PC-3 (cell line): ENCODE data around the gene ATG2A. TPM values are rescaled to one million over a fixed set of nuclear protein-coding genes. Genes with fewer than 3 reads are reported as not detected.

Experiments
- ATAC-seq: fragments of 200-7000 bp; cut with Tn5 transposase; 2 replicates; pipeline ENCODE4 v1.9.1; 2020; ENCODE audit warnings: mild to moderate bottlenecking, moderate library complexity
- BruUV-seq: library from RNA; stranded (reverse); fragments of 400-500 nt; replicated peaks from 2 replicates; lab custom pipeline; 2021; lab: Mats Ljungman, UMichigan
- CTCF ChIA-PET: fragments of 300-600 bp; sonication (Branson Sonifier 250); formaldehyde crosslinking; loops from one replicate; lab custom pipeline; 2022; ENCODE audit warnings: antibody characterized with exemption; lab: Charles Lee
- POLR2A ChIA-PET: fragments of 300-600 bp; sonication (Branson Sonifier 250); formaldehyde crosslinking; loops from one replicate; lab custom pipeline; 2022; ENCODE audit warnings: antibody characterized with exemption; ENCODE audit not compliant: unreplicated experiment; lab: Charles Lee
- DNase-seq: peaks from one replicate; pipeline ENCODE4 v3.0.0-alpha.2; 2015
- H2AFZ ChIP-seq: fragments of 300-600 bp; sonication (generic); 2 replicates; pipeline ENCODE4 v1.6.0; 2016; ENCODE audit warnings: antibody characterized with exemption, low read length
- H3F3A ChIP-seq: fragments of 300-600 bp; sonication (generic); one replicate; pipeline ENCODE4 v1.6.0; 2017; ENCODE audit warnings: antibody characterized with exemption, low read length, control low read depth, mild to moderate bottlenecking; ENCODE audit not compliant: unreplicated experiment
- H3K27ac ChIP-seq: fragments of 300-600 bp; sonication (generic); 2 replicates; pipeline ENCODE4 v1.5.1; 2016; ENCODE audit warnings: mild to moderate bottlenecking, low read length
- H3K27me3 ChIP-seq: fragments of 300-600 bp; sonication (generic); 2 replicates; pipeline ENCODE4 v1.6.1; 2016; ENCODE audit warnings: low read length, mixed read lengths
- H3K36me3 ChIP-seq: fragments of 300-600 bp; sonication (generic); 2 replicates; pipeline ENCODE4 v1.6.1; 2016; ENCODE audit warnings: low read depth, mixed run types, low read length, mixed read lengths
- H3K4me1 ChIP-seq: fragments of 300-600 bp; sonication (generic); 2 replicates; pipeline ENCODE4 v1.5.1; 2016; ENCODE audit warnings: low read length; ENCODE audit not compliant: insufficient read depth
- H3K4me2 ChIP-seq: fragments of 300-600 bp; sonication (generic); 2 replicates; pipeline ENCODE4 v1.6.0; 2016; ENCODE audit warnings: low read length
- H3K4me3 ChIP-seq: fragments of 300-600 bp; sonication (generic); 2 replicates; pipeline ENCODE4 v1.5.1; 2016; ENCODE audit warnings: mild to moderate bottlenecking, low read length, mixed read lengths
- H3K79me2 ChIP-seq: fragments of 300-600 bp; sonication (generic); 2 replicates; pipeline ENCODE4 v1.6.1; 2017; ENCODE audit warnings: low read length, mixed read lengths
- H3K9ac ChIP-seq: fragments of 300-600 bp; sonication (generic); 2 replicates; pipeline ENCODE4 v1.6.0; 2016; ENCODE audit warnings: mild to moderate bottlenecking, low read length
- H3K9me2 ChIP-seq: fragments of 300-600 bp; sonication (generic); replicated peaks from 2 replicates; pipeline ENCODE4 v1.6.1; 2016; ENCODE audit warnings: mixed run types, low read length, mixed read lengths
- H3K9me3 ChIP-seq: fragments of 300-600 bp; sonication (generic); 2 replicates; pipeline ENCODE4 v1.6.1; 2016; ENCODE audit warnings: low read length, mixed read lengths
- H4K20me1 ChIP-seq: fragments of 300-600 bp; sonication (generic); 2 replicates; pipeline ENCODE4 v1.6.1; 2016; ENCODE audit warnings: low read length, mixed read lengths
- EZH2 ChIP-seq: fragments of 300-600 bp; sonication (generic); IDR thresholded peaks from one replicate; pipeline ENCODE4 v1.6.1; 2017; ENCODE audit warnings: antibody characterized with exemption, mild to moderate bottlenecking, low read length; ENCODE audit not compliant: unreplicated experiment
- EZH2phosphoT487 ChIP-seq: fragments of 300-600 bp; sonication (generic); IDR thresholded peaks from 2 replicates; pipeline ENCODE4 v1.6.1; 2018; ENCODE audit warnings: mild to moderate bottlenecking, antibody characterized with exemption, low read length, borderline replicate concordance
- intact Hi-C: fragments of 100-400 bp; cut with micrococcal nuclease; formaldehyde crosslinking; loops from 2 replicates; pipeline ENCODE4 v1.9.0; 2023
- total RNA-seq: library from RNA; depleted of rRNA; stranded (reverse); fragments of >200 nt; gene quantifications from 2 replicates; pipeline ENCODE4 v1.2.3, GENCODE V29; 2014
- TF ChIP-seq, protein P1 (sequence below): fragments of 300-600 bp; sonication (generic); conservative IDR thresholded peaks from 2 replicates; pipeline ENCODE4 v1.5.1; 2017; ENCODE audit warnings: antibody characterized with exemption, low read depth, mild to moderate bottlenecking, low read length

ATG2A gene
- total RNA-seq, 1 experiment from 2014 or later: 45.6 TPM

- H3K9ac ChIP-seq: no peak overlapping the region
- H3K27me3 ChIP-seq: no peaks in the 10 kb centered on the region
- BruUV-seq: no TSS peak
- no peaks in the 10 kb centered on the region for H4K20me1 ChIP-seq
- intact Hi-C loops: no loop called here
- H3K4me2 ChIP-seq: no peak overlapping the region
- TF ChIP-seq EZH2 (no peak), EZH2phosphoT487 (no peak)
- TF ChIP-seq, protein P1, sequence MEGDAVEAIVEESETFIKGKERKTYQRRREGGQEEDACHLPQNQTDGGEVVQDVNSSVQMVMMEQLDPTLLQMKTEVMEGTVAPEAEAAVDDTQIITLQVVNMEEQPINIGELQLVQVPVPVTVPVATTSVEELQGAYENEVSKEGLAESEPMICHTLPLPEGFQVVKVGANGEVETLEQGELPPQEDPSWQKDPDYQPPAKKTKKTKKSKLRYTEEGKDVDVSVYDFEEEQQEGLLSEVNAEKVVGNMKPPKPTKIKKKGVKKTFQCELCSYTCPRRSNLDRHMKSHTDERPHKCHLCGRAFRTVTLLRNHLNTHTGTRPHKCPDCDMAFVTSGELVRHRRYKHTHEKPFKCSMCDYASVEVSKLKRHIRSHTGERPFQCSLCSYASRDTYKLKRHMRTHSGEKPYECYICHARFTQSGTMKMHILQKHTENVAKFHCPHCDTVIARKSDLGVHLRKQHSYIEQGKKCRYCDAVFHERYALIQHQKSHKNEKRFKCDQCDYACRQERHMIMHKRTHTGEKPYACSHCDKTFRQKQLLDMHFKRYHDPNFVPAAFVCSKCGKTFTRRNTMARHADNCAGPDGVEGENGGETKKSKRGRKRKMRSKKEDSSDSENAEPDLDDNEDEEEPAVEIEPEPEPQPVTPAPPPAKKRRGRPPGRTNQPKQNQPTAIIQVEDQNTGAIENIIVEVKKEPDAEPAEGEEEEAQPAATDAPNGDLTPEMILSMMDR: no peak
- no peak for DNase-seq
- H3K36me3 ChIP-seq: peaks cover 13% of the 10 kb centered on the region; the same call in 1 of the 2 replicates
- CTCF ChIA-PET: no interaction called here
- no peaks in the 10 kb centered on the region for H3K9me2 ChIP-seq
- H3K27ac ChIP-seq: no peak overlapping the region
- H3F3A ChIP-seq: no peaks in the 10 kb centered on the region
- POLR2A ChIA-PET: no interaction called here
- no peak overlapping the region for H2AFZ ChIP-seq
- no peak overlapping the region for H3K4me3 ChIP-seq
- peaks cover 7% of the 10 kb centered on the region; the same call in 1 of the 2 replicates for H3K4me1 ChIP-seq
- H3K9me3 ChIP-seq: no peaks in the 10 kb centered on the region
- peaks cover 19% of the 10 kb centered on the region for H3K79me2 ChIP-seq
- ATAC-seq: no peak
Observed at GRCh38 chr11:64911689-64912088, 5.3 kb downstream of the ATG2A start.

DNA sequence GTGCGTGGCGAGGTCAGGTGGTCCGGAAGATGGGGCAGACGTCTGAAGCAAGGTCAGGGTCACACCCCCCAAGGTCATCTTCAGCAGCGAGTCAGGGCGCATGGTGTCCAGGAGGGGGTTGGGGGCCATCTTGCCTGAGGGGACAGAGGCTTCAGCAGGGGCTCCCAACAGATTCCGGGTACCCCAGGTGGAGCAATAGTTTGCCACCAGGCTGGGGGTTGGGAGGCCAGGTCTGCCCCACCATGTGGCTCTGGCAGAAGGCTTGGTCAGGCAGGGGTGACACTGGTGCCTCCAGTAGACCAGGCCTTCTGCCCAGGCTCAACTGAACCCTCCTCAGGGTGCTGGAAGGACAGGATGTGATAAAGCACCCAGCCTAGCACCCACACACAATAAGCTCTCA is 5.9 kb downstream of the ATG2A start:
- BruUV-seq: no TSS peak
- peaks cover 15% of the 10 kb centered on the region; the same call in 1 of the 2 replicates for H3K36me3 ChIP-seq
- CTCF ChIA-PET: no interaction called here
- no peaks in the 10 kb centered on the region for H3F3A ChIP-seq
- H3K4me2 ChIP-seq: no peak overlapping the region
- H3K27me3 ChIP-seq: no peaks in the 10 kb centered on the region
- H3K4me1 ChIP-seq: peaks cover 7% of the 10 kb centered on the region; the same call in 1 of the 2 replicates
- TF ChIP-seq EZH2 (no peak), EZH2phosphoT487 (no peak)
- TF ChIP-seq, protein P1: no peak
- H3K4me3 ChIP-seq: no peak overlapping the region
- no peak for ATAC-seq
- no peaks in the 10 kb centered on the region for H4K20me1 ChIP-seq
- no peak overlapping the region for H3K27ac ChIP-seq
- H3K9me2 ChIP-seq: no peaks in the 10 kb centered on the region
- no peak overlapping the region for H2AFZ ChIP-seq
- peaks cover 13% of the 10 kb centered on the region for H3K79me2 ChIP-seq
- no peaks in the 10 kb centered on the region for H3K9me3 ChIP-seq
- intact Hi-C loops: no loop called here
- POLR2A ChIA-PET: no interaction called here
- no peak for DNase-seq
- no peak overlapping the region for H3K9ac ChIP-seq

DNA sequence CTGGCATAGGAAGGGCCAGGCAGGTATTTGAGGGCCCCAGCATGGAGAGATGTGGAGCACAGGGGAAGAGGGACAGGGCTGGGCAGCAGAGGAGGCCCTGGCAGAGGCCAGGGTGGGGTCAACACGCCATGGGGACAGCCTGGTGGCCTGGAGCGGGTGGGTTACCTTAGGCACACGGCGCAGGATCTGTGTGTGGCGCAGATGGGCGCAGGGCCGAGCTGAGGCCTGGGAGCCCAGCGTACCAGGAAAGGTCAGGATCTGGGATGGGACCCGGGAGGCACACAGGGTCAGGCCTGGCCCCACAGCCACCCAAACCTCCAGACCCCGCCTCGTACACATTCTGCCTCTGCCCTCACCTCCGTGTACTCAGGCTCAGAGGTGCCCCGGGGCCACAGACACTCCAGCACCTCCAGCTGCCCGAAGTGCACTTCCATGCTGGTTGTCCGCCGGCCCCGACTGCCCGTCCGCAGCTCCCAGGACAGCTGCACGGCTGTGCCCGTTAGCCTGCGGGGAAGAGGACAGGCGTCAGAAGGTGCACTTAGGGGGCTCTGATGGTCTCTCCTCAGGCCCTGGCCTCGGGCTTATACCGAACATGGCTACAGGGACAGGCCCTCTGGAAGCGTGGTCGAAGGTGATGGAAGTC is 6.4 kb downstream of the ATG2A start:
- H3K27me3 ChIP-seq: no peaks in the 10 kb centered on the region
- no peak overlapping the region for H3K27ac ChIP-seq
- H3K9me2 ChIP-seq: no peaks in the 10 kb centered on the region
- H3K9me3 ChIP-seq: no peaks in the 10 kb centered on the region
- H3K4me2 ChIP-seq: no peak overlapping the region
- DNase-seq (no peak), ATAC-seq (no peak)
- CTCF ChIA-PET: no interaction called here
- peaks cover 7% of the 10 kb centered on the region for H3K79me2 ChIP-seq
- POLR2A ChIA-PET: no interaction called here
- peaks cover under 1% of the 10 kb centered on the region; the same call in 1 of the 2 replicates for H3K4me1 ChIP-seq
- no peaks in the 10 kb centered on the region for H3F3A ChIP-seq
- no peaks in the 10 kb centered on the region for H4K20me1 ChIP-seq
- H3K4me3 ChIP-seq: no peak overlapping the region
- peaks cover 19% of the 10 kb centered on the region; the same call in 1 of the 2 replicates for H3K36me3 ChIP-seq
- H3K9ac ChIP-seq: no peak overlapping the region
- H2AFZ ChIP-seq: no peak overlapping the region
- BruUV-seq: no TSS peak
- intact Hi-C loops: no loop called here
- TF ChIP-seq EZH2phosphoT487: no peak
